Activated CD4-positive, alpha-beta T cell treated with anti-CD3 and anti-CD28 coated beads, Interleukin-2, amount 50 U/mL, for 24 hours (primary cell): ENCODE data around the gene SLC6A8.
"Not testable (repeated sequence)": the region's sequence is repeated elsewhere in the genome, so short reads cannot be mapped to it uniquely, and the experiment has no call there.

Source experiments
- DNase-seq, 2 donors: peaks; one replicate each; pipeline ENCODE4 v3.0.0-alpha.2; 2020; ENCODE audit warnings: low read depth in 1 of 2, low spot score in 1 of 2

SLC6A8 gene

DNA sequence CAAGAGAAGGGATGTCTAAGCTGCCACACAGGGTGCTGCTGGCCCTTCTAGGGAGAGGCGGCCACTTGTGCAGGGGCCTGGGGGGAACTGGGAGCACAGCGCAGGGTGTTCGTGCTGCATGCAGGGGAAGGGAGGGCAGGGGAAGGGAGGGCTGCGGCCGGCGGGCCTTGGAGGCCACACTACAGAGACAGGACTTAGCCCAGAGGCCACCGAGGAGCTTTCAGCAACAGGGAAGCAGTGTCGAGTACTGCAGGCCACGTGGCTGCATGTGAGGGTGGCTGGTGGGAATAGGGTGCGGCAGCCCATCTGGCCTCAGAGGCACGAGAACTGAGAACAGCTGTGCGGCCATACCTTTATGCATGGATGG is 57.3 kb downstream of the SLC6A8 start:
- DNase-seq = not testable (repeated sequence)
